ENCODE data around the gene MSH6. TPM values are rescaled to one million over a fixed set of nuclear protein-coding genes. Genes with fewer than 3 reads are reported as not detected.

Gene MSH6
- total RNA-seq, 2 experiments from 2014 or later = 291 to 525 TPM

GRCh38 chr2:47798631-47799030, 15.7 kb downstream of the MSH6 start:
- H3K4me3 ChIP-seq (ENCODE audit: low read depth, low read length, poor library complexity, severe bottlenecking) = no peak overlapping the region
- H3K9me2 ChIP-seq (ENCODE audit: insufficient read depth, low read length) = no peaks in the 10 kb centered on the region
- BruUV-seq (replicated peaks) = no TSS peak
- TF ChIP-seq CTCF (conservative IDR thresholded peaks at IDR 0.05; ENCODE audit: low read length) (no peak), EZH2phosphoT487 (IDR thresholded peaks at IDR 0.05; ENCODE audit: borderline replicate concordance, low read depth, low read length) (no peak)
- H2AFZ ChIP-seq (ENCODE audit: low read length) = no peak overlapping the region
- H3K79me2 ChIP-seq (ENCODE audit: insufficient read depth, low read depth, low read length) = peaks cover 97% of the 10 kb centered on the region
- H3K9me3 ChIP-seq (ENCODE audit: low read length) = peaks cover 19% of the 10 kb centered on the region; the same call in 1 of the 2 replicates
- ChIA-PET CTCF (ENCODE audit: unreplicated experiment) (no interaction called here), POLR2A (no interaction called here)
- intact Hi-C loops (cut with micrococcal nuclease; ENCODE audit: unreplicated experiment) = no loop called here
- DNase-seq (ENCODE audit: low spot score) = no peak
- peaks cover 2% of the 10 kb centered on the region for H3K4me1 ChIP-seq (ENCODE audit: insufficient read depth, low read length, poor library complexity, severe bottlenecking)
- H4K20me1 ChIP-seq (ENCODE audit: insufficient read depth, low read length) = 0 out of 2 replicates have a peak, but pooled peaks cover 27% of the 10 kb centered on the region
- peaks cover 100% of the 10 kb centered on the region for H3K36me3 ChIP-seq (ENCODE audit: insufficient read depth, low read length)
- H3K4me2 ChIP-seq (ENCODE audit: low read length) = no peak overlapping the region
- no peak overlapping the region for H3K27ac ChIP-seq (ENCODE audit: low read depth, low read length, poor library complexity, severe bottlenecking)

- no peak overlapping the region for H3K4me3 ChIP-seq (ENCODE audit: low read depth, low read length, poor library complexity, severe bottlenecking)
- no peak overlapping the region for H2AFZ ChIP-seq (ENCODE audit: low read length)
- CTCF ChIA-PET (ENCODE audit: unreplicated experiment) = no interaction called here
- TSS peak; percentile 56 for BruUV-seq (replicated peaks)
- peaks cover 100% of the 10 kb centered on the region for H3K36me3 ChIP-seq (ENCODE audit: insufficient read depth, low read length)
- H3K9me3 ChIP-seq (ENCODE audit: low read length) = peaks cover 19% of the 10 kb centered on the region; the same call in 1 of the 2 replicates
- H3K27ac ChIP-seq (ENCODE audit: low read depth, low read length, poor library complexity, severe bottlenecking) = no peak overlapping the region
- no peak overlapping the region for H3K4me2 ChIP-seq (ENCODE audit: low read length)
- 0 out of 2 replicates have a peak, but pooled peaks cover 27% of the 10 kb centered on the region for H4K20me1 ChIP-seq (ENCODE audit: insufficient read depth, low read length)
- POLR2A ChIA-PET = no interaction called here
- no peaks in the 10 kb centered on the region for H3K9me2 ChIP-seq (ENCODE audit: insufficient read depth, low read length)
- intact Hi-C loops (cut with micrococcal nuclease; ENCODE audit: unreplicated experiment) = no loop called here
- H3K79me2 ChIP-seq (ENCODE audit: insufficient read depth, low read depth, low read length) = peaks cover 100% of the 10 kb centered on the region
- no peak for TF ChIP-seq CTCF (conservative IDR thresholded peaks at IDR 0.05; ENCODE audit: low read length)
- peaks cover 7% of the 10 kb centered on the region for H3K4me1 ChIP-seq (ENCODE audit: insufficient read depth, low read length, poor library complexity, severe bottlenecking)
- DNase-seq (ENCODE audit: low spot score) = no peak
Observed at GRCh38 chr2:47799031-47799609, 16.2 kb downstream of the MSH6 start.

- Histone ChIP-seq H3K9me3 (ENCODE audit: low read length) (peaks cover 19% of the 10 kb centered on the region; the same call in 1 of the 2 replicates), H4K20me1 (ENCODE audit: insufficient read depth, low read length) (peaks cover 35% of the 10 kb centered on the region; the same call in 1 of the 2 replicates), H2AFZ (ENCODE audit: low read length) (no peak overlapping the region), H3K4me1 (ENCODE audit: insufficient read depth, low read length, poor library complexity, severe bottlenecking) (peaks cover 7% of the 10 kb centered on the region), H3K36me3 (ENCODE audit: insufficient read depth, low read length) (peaks cover 100% of the 10 kb centered on the region), H3K4me3 (ENCODE audit: low read depth, low read length, poor library complexity, severe bottlenecking) (no peak overlapping the region), H3K27ac (ENCODE audit: low read depth, low read length, poor library complexity, severe bottlenecking) (no peak overlapping the region), H3K79me2 (ENCODE audit: insufficient read depth, low read depth, low read length) (peaks cover 86% of the 10 kb centered on the region), H3K9me2 (ENCODE audit: insufficient read depth, low read length) (no peaks in the 10 kb centered on the region), H3K4me2 (ENCODE audit: low read length) (no peak overlapping the region)
- intact Hi-C loops (cut with micrococcal nuclease; ENCODE audit: unreplicated experiment) = no loop called here
- no TSS peak for BruUV-seq (replicated peaks)
- no peak for TF ChIP-seq EZH2phosphoT487 (IDR thresholded peaks at IDR 0.05; ENCODE audit: borderline replicate concordance, low read depth, low read length)
- no peak for TF ChIP-seq CTCF (conservative IDR thresholded peaks at IDR 0.05; ENCODE audit: low read length)
- CTCF ChIA-PET (ENCODE audit: unreplicated experiment) = no interaction called here
- no peak for DNase-seq (ENCODE audit: low spot score)
- POLR2A ChIA-PET = interaction anchor here (0.6 to 1.3 kb wide), 5 partner anchors 11 to 566 kb away, joined by 3 to 5 read pairs (median 3); no protein-coding TSS in a partner anchor
Observed at GRCh38 chr2:47801118-47801517, 18.2 kb downstream of the MSH6 start.

Data from OCI-LY7 (cell line).